WTC11 (cell line): Measurements from ENCODE around the gene ELOVL6. TPM values are rescaled to one million over a fixed set of nuclear protein-coding genes. Genes with fewer than 3 reads are reported as not detected.

Source experiments
- ATAC-seq: fragments of 200-7000 bp; cut with Tn5 transposase; 2 replicates; pipeline ENCODE4 v1.10.0; 2021; ENCODE audit warnings: mild to moderate bottlenecking, moderate library complexity
- CTCF ChIA-PET: fragments of 300-600 bp; sonication (Branson Sonifier 250); formaldehyde crosslinking; loops from one replicate; lab custom pipeline; 2021; ENCODE audit warnings: antibody characterized with exemption; lab: Charles Lee
- POLR2A ChIA-PET: fragments of 350-600 bp; sonication (Branson Sonifier 250); formaldehyde crosslinking; loops from one replicate; lab custom pipeline; 2021; ENCODE audit warnings: antibody characterized with exemption; lab: Charles Lee
- DNase-seq: peaks from one replicate; pipeline ENCODE4 v3.0.0; 2021; ENCODE audit warnings: low spot score
- H3K27ac Mint-ChIP-seq: 2 replicates; pipeline ENCODE4 v1.8.0; 2021; ENCODE audit warnings: mixed read lengths
- H3K27me3 Mint-ChIP-seq: 2 replicates; pipeline ENCODE4 v1.8.0; 2021; ENCODE audit warnings: low read depth, mild to moderate bottlenecking, moderate library complexity, mixed read lengths
- H3K36me3 Mint-ChIP-seq: 2 replicates; pipeline ENCODE4 v1.8.0; 2021; ENCODE audit warnings: mixed read lengths
- H3K4me1 Mint-ChIP-seq: 2 replicates; pipeline ENCODE4 v1.8.0; 2022; ENCODE audit warnings: mixed read lengths
- H3K4me3 Mint-ChIP-seq: 2 replicates; pipeline ENCODE4 v1.8.0; 2021; ENCODE audit warnings: mild to moderate bottlenecking, moderate library complexity, mixed read lengths
- H3K9me3 Mint-ChIP-seq: 2 replicates; pipeline ENCODE4 v1.8.0; 2021; ENCODE audit warnings: mixed read lengths
- ATF2 ChIP-seq: sonication (generic); formaldehyde crosslinking; IDR thresholded peaks from 2 replicates; pipeline ENCODE4 v1.8.1; 2022; ENCODE audit warnings: low read depth, missing genetic modification reagents, borderline replicate concordance
- ATF3 ChIP-seq: sonication (generic); formaldehyde crosslinking; conservative IDR thresholded peaks from 2 replicates; pipeline ENCODE4 v1.8.1; 2022; ENCODE audit warnings: mild to moderate bottlenecking, missing genetic modification reagents
- CBFB ChIP-seq: sonication (generic); formaldehyde crosslinking; IDR thresholded peaks from 2 replicates; pipeline ENCODE4 v1.8.1; 2022; ENCODE audit warnings: mild to moderate bottlenecking, low read depth, missing genetic modification reagents
- CDX4 ChIP-seq: fragments of 250-450 bp; sonication (Bioruptor Pico); IDR thresholded peaks from 2 replicates; pipeline ENCODE4 v1.9.0; 2021; ENCODE audit warnings: moderate library complexity, mild to moderate bottlenecking, inconsistent platforms, borderline replicate concordance
- E2F1 ChIP-seq: sonication (generic); formaldehyde crosslinking; IDR thresholded peaks from 2 replicates; pipeline ENCODE4 v1.8.0; 2022; ENCODE audit warnings: mild to moderate bottlenecking, missing genetic modification reagents
- ESRRA ChIP-seq: sonication (generic); formaldehyde crosslinking; IDR thresholded peaks from 2 replicates; pipeline ENCODE4 v1.8.1; 2022; ENCODE audit warnings: mild to moderate bottlenecking, missing genetic modification reagents, borderline replicate concordance
- FOXP4 ChIP-seq: sonication (generic); formaldehyde crosslinking; IDR thresholded peaks from 2 replicates; pipeline ENCODE4 v1.8.0; 2022; ENCODE audit warnings: mild to moderate bottlenecking, missing genetic modification reagents
- GABPB1 ChIP-seq: sonication (generic); formaldehyde crosslinking; IDR thresholded peaks from 2 replicates; pipeline ENCODE4 v1.8.1; 2023; ENCODE audit warnings: mild to moderate bottlenecking, missing genetic modification reagents
- GRHL2 ChIP-seq: fragments of 250-450 bp; sonication (Bioruptor Pico); IDR thresholded peaks from 2 replicates; pipeline ENCODE4 v1.8.0; 2022; ENCODE audit warnings: mild to moderate bottlenecking, moderate library complexity; ENCODE audit not compliant: insufficient replicate concordance, severe bottlenecking
- HMGXB4 ChIP-seq: sonication (generic); formaldehyde crosslinking; IDR thresholded peaks from 2 replicates; pipeline ENCODE4 v1.8.1; 2023; ENCODE audit warnings: mild to moderate bottlenecking, moderate library complexity, missing genetic modification reagents
- MYBL2 ChIP-seq: sonication (generic); formaldehyde crosslinking; IDR thresholded peaks from 2 replicates; pipeline ENCODE4 v1.8.1; 2023; ENCODE audit warnings: mild to moderate bottlenecking, moderate library complexity, missing genetic modification reagents
- NR1H2 ChIP-seq: sonication (generic); formaldehyde crosslinking; IDR thresholded peaks from 2 replicates; pipeline ENCODE4 v1.9.0; 2021; ENCODE audit warnings: mild to moderate bottlenecking, moderate library complexity, missing genetic modification reagents
- USF1 ChIP-seq: sonication (generic); formaldehyde crosslinking; IDR thresholded peaks from 2 replicates; pipeline ENCODE4 v1.8.0; 2022; ENCODE audit warnings: mild to moderate bottlenecking, missing genetic modification reagents
- ZBTB21 ChIP-seq: sonication (generic); formaldehyde crosslinking; IDR thresholded peaks from 2 replicates; pipeline ENCODE4 v1.8.1; 2023; ENCODE audit warnings: mild to moderate bottlenecking, missing genetic modification reagents, borderline replicate concordance
- total RNA-seq: library from RNA; stranded (reverse); gene quantifications from 3 replicates; pipeline ENCODE4 v1.2.3, GENCODE V29; 2021

The ELOVL6 gene
- total RNA-seq, 1 experiment from 2014 or later = 87.4 TPM

- no peaks in the 10 kb centered on the region for H3K27me3 Mint-ChIP-seq
- H3K4me3 Mint-ChIP-seq = no peak overlapping the region
Measured at GRCh38 chr4:110200689-110201088, 2.3 kb upstream of the ELOVL6 start.

More at GRCh38 chr4:110200689-110201088, 2.3 kb upstream of the ELOVL6 start:
- peaks cover 24% of the 10 kb centered on the region for H3K4me1 Mint-ChIP-seq
- no peak for DNase-seq
- ATAC-seq = no peak
- TF ChIP-seq E2F1 (CRISPR knock-in tag) = no peak
- no peak for TF ChIP-seq ATF2 (CRISPR knock-in tag)
- no peak for TF ChIP-seq FOXP4 (CRISPR knock-in tag)
- TF ChIP-seq ATF3 (CRISPR knock-in tag) = no peak
- no peak for TF ChIP-seq GRHL2 (CRISPR knock-in tag)
- TF ChIP-seq GABPB1 = no peak
- TF ChIP-seq MYBL2 (CRISPR knock-in tag) = no peak
- no peak for TF ChIP-seq NR1H2 (CRISPR knock-in tag)
- TF ChIP-seq CDX4 = no peak
- TF ChIP-seq ESRRA (CRISPR knock-in tag) = no peak
- no peak for TF ChIP-seq HMGXB4
- no peak for TF ChIP-seq ZBTB21 (CRISPR knock-in tag)
- TF ChIP-seq CBFB (CRISPR knock-in tag) = no peak
- no peak for TF ChIP-seq USF1 (CRISPR knock-in tag)
- H3K36me3 Mint-ChIP-seq = no peaks in the 10 kb centered on the region
- no peaks in the 10 kb centered on the region for H3K9me3 Mint-ChIP-seq
- ChIA-PET CTCF (no interaction called here), POLR2A (no interaction called here)
- no peak overlapping the region for H3K27ac Mint-ChIP-seq
